ENCODE measurements around the gene ARSA. TPM values are rescaled to one million over a fixed set of nuclear protein-coding genes. Genes with fewer than 3 reads are reported as not detected.

ARSA gene
- polyA plus RNA-seq, 1 of the 3 experiments (the other 2 are of a cell fraction) = 34.2 TPM

GRCh38 chr22:50577697-50577986, 50.3 kb downstream of the ARSA start:
- CTCF ChIA-PET = interaction anchor here (1.2 to 9.0 kb wide), 2 partner anchors 13 to 60 kb away, joined by 3 to 73 read pairs; partner anchors contain the start of gene SYCE3
- WGBS (ENCODE audit: low lambda C conversion rate) = 100% methylated on average over 3 of the region's 23 CpGs
- peaks cover 0 to 52% of the 10 kb centered on the region in 2 experiments for H3K36me3 ChIP-seq (replicated peaks in 1 of 2; ENCODE audit: control insufficient read depth in 1 of 2, insufficient read depth in 2 of 2, low read length in 1 of 2)

GRCh38 chr22:50576806-50577696, 50.9 kb downstream of the ARSA start:
- POLR2A ChIA-PET = no interaction called here
- Histone ChIP-seq H3K27me3 (ENCODE audit: insufficient read depth) (no peaks in the 10 kb centered on the region), H3K4me1 (ENCODE audit: control insufficient read depth in 1 of 2, insufficient read depth in 2 of 2, low read depth in 1 of 2, low read length in 1 of 2) (peaks cover 0 to 8% of the 10 kb centered on the region in 2 experiments; a peak in 1 of 4 replicates)
- no peak for TF ChIP-seq FOXJ3 (CRISPR knock-in tag; IDR thresholded peaks at IDR 0.05)
- no peak for TF ChIP-seq REST (IDR thresholded peaks at IDR 0.05; ENCODE audit: low read depth, low read length)
- TF ChIP-seq POLR2AphosphoS5 (IDR thresholded peaks at IDR 0.05; ENCODE audit: low read depth, low read length) = no peak
- no peak for TF ChIP-seq TCF12 (IDR thresholded peaks at IDR 0.05)
- no peak for TF ChIP-seq GABPA (IDR thresholded peaks at IDR 0.05; ENCODE audit: low read depth)
- TF ChIP-seq MXI1 (IDR thresholded peaks at IDR 0.05; ENCODE audit: low read depth, low read length) = no peak
- TF ChIP-seq RCOR1 (IDR thresholded peaks at IDR 0.05; ENCODE audit: low read length) = no peak
- no peak for TF ChIP-seq RXRA (IDR thresholded peaks at IDR 0.05; ENCODE audit: borderline replicate concordance, low read depth)
- TF ChIP-seq ELF1 (IDR thresholded peaks at IDR 0.05) = no peak
- no peak for TF ChIP-seq USF1 (IDR thresholded peaks at IDR 0.05; ENCODE audit: borderline replicate concordance, low read depth)
- no peak for TF ChIP-seq GATA2 (CRISPR knock-in tag; IDR thresholded peaks at IDR 0.05)
- no peak for TF ChIP-seq TAF1 (IDR thresholded peaks at IDR 0.05; ENCODE audit: borderline replicate concordance, low read depth, low read length)

More at GRCh38 chr22:50577697-50577986, 50.3 kb downstream of the ARSA start:
- no peak overlapping the region for H3K27ac ChIP-seq (ENCODE audit: low read depth in 2 of 2, low read length in 1 of 2)
- H2AFZ ChIP-seq (ENCODE audit: low read depth) = no peak overlapping the region
- H3K27me3 ChIP-seq (ENCODE audit: insufficient read depth) = no peaks in the 10 kb centered on the region
- POLR2A ChIA-PET = no interaction called here
- H3K79me2 ChIP-seq (ENCODE audit: insufficient read depth) = peaks cover 16% of the 10 kb centered on the region; the same call in 1 of the 2 replicates
- no peak overlapping the region for H3K4me2 ChIP-seq
- H4K20me1 ChIP-seq (ENCODE audit: insufficient read depth) = no peaks in the 10 kb centered on the region
- H3F3A ChIP-seq (replicated peaks; ENCODE audit: insufficient read depth) = no peaks in the 10 kb centered on the region
- H3K4me3 ChIP-seq (ENCODE audit: low read depth in 2 of 2, low read length in 1 of 2) = no peak overlapping the region
- no peak overlapping the region for H3K9ac ChIP-seq
- no peaks in the 10 kb centered on the region for H3K9me3 ChIP-seq
- DNase-seq = no peak
- H3K4me1 ChIP-seq (ENCODE audit: control insufficient read depth in 1 of 2, insufficient read depth in 2 of 2, low read depth in 1 of 2, low read length in 1 of 2) = peaks cover 0 to 8% of the 10 kb centered on the region in 2 experiments; a peak in 1 of 4 replicates
- no peak for TF ChIP-seq FOSL2 (IDR thresholded peaks at IDR 0.05; ENCODE audit: borderline replicate concordance, low read depth)
- TF ChIP-seq REST (IDR thresholded peaks at IDR 0.05; ENCODE audit: low read depth, low read length) = no peak
- no peaks in the 10 kb centered on the region for H3K9me2 ChIP-seq

More at GRCh38 chr22:50576806-50577696, 50.9 kb downstream of the ARSA start:
- Histone ChIP-seq H4K20me1 (ENCODE audit: insufficient read depth) (no peaks in the 10 kb centered on the region), H3F3A (replicated peaks; ENCODE audit: insufficient read depth) (no peaks in the 10 kb centered on the region), H3K27ac (ENCODE audit: low read depth in 2 of 2, low read length in 1 of 2) (no peak overlapping the region), H3K4me2 (no peak overlapping the region), H3K9me2 (no peaks in the 10 kb centered on the region), H3K9me3 (no peaks in the 10 kb centered on the region), H2AFZ (ENCODE audit: low read depth) (no peak overlapping the region), H3K4me3 (ENCODE audit: low read depth in 2 of 2, low read length in 1 of 2) (no peak overlapping the region), H3K36me3 (replicated peaks in 1 of 2; ENCODE audit: control insufficient read depth in 1 of 2, insufficient read depth in 2 of 2, low read length in 1 of 2) (peaks cover 0 to 56% of the 10 kb centered on the region in 2 experiments), H3K79me2 (ENCODE audit: insufficient read depth) (peaks cover 13% of the 10 kb centered on the region; the same call in 1 of the 2 replicates), H3K9ac (no peak overlapping the region)
- CTCF ChIA-PET = interaction anchor here (1.0 to 9.0 kb wide), 5 partner anchors 12 to 60 kb away, joined by 3 to 73 read pairs (median 4); partner anchors contain the start of gene SYCE3
- WGBS (ENCODE audit: low lambda C conversion rate) = 96% methylated on average over 4 of the region's 18 CpGs
- no peak for DNase-seq
